NCI-H460 (cell line): Measurements from ENCODE around the gene MSMB. TPM values are rescaled to one million over a fixed set of nuclear protein-coding genes. Genes with fewer than 3 reads are reported as not detected.

Source experiments
- small RNA-seq, 2 experiments: library from RNA; depleted of rRNA; stranded (forward); fragments of <200 nt; gene quantifications; one replicate each; pipeline ENCODE3, GENCODE V24; 2014
- total RNA-seq: library from RNA; depleted of rRNA; stranded (reverse); fragments of >200 nt; shearing (Covaris generic); gene quantifications from 2 replicates; pipeline ENCODE4 v1.2.3, GENCODE V29; 2014; rRNA removed

Gene MSMB
- total RNA-seq, 1 experiment from 2014 or later: not detected

Small RNA genes lying within 50 kb of the gene (small RNA-seq; reads per million reads assigned to genes)
- 0 reads per million in 2 experiments for gene SNORA74C-1

Other genes with a start within 250 kb of the MSMB start
- gene AGAP4, start 198.8 kb downstream of the MSMB start, total RNA-seq: 9.4 and 13.2 TPM in 2 replicates
- gene TIMM23, start 73.8 kb downstream of the MSMB start, total RNA-seq: 73.2 and 85.9 TPM in 2 replicates
- gene NCOA4, start 15.6 kb downstream of the MSMB start, total RNA-seq: 101 and 107 TPM in 2 replicates
- not detected in 2 replicates for gene ANTXRL, start 240.7 kb upstream of the MSMB start, total RNA-seq